ENCODE results near the gene SLC30A4. TPM values are rescaled to one million over a fixed set of nuclear protein-coding genes. Genes with fewer than 3 reads are reported as not detected.

SLC30A4 gene
- polyA plus RNA-seq, 3 donors, result 0.05 to 0.21 (median 0.17) TPM

GRCh38 chr15:45486317-45486716 is 36.2 kb downstream of the SLC30A4 start:
- H3K4me3 ChIP-seq (replicated peaks in 1 of 3; ENCODE audit: low read depth in 2 of 3, low read length in 3 of 3), result no peak overlapping the region
- no peak overlapping the region for H3K27ac ChIP-seq (ENCODE audit: low read depth in 1 of 2, low read length in 2 of 2)
- no peak overlapping the region for H2AFZ ChIP-seq (ENCODE audit: insufficient read depth, low read depth, low read length, poor library complexity, severe bottlenecking)
- Mint-ChIP-seq H3K27me3 (ENCODE audit: low read depth in 3 of 3) (peaks cover 0 to 1% (median 0%) of the 10 kb centered on the region in 3 donors), H3K4me1 (no peaks in the 10 kb centered on the region), H3K4me3 (no peak overlapping the region), H3K9me3 (no peaks in the 10 kb centered on the region), H3K27ac (no peak overlapping the region), H3K36me3 (no peaks in the 10 kb centered on the region)
- H3K4me2 ChIP-seq (replicated peaks; ENCODE audit: extremely low read depth, low read length, poor library complexity, severe bottlenecking), result no peak overlapping the region
- H3K9me3 ChIP-seq (replicated peaks in 1 of 2; ENCODE audit: control insufficient read depth in 1 of 2, insufficient read depth in 1 of 2, low read length in 2 of 2), result no peaks in the 10 kb centered on the region
- H3K79me2 ChIP-seq (ENCODE audit: insufficient read depth, low read length), result no peaks in the 10 kb centered on the region
- H3K4me1 ChIP-seq (ENCODE audit: control insufficient read depth in 1 of 2, insufficient read depth in 2 of 2, low read length in 2 of 2), result no peaks in the 10 kb centered on the region
- no peaks in the 10 kb centered on the region for H3K36me3 ChIP-seq (replicated peaks in 1 of 2; ENCODE audit: control insufficient read depth in 1 of 2, insufficient read depth in 2 of 2, low read length in 2 of 2)
- intact Hi-C loops (cut with micrococcal nuclease), result no loop called here
- no peak for DNase-seq
- H4K20me1 ChIP-seq (ENCODE audit: insufficient read depth, low read length), result no peaks in the 10 kb centered on the region
- TF ChIP-seq CTCF (IDR thresholded peaks at IDR 0.05), result no peak
- H3K27me3 ChIP-seq (ENCODE audit: control insufficient read depth in 2 of 2, insufficient read depth in 2 of 2, low read length in 2 of 2), result no peaks in the 10 kb centered on the region
- WGBS (ENCODE audit: insufficient coverage), result no CpG with 5 or more reads among the region's 1 CpG
- H3K9ac ChIP-seq (ENCODE audit: insufficient read depth, low read length, poor library complexity, severe bottlenecking), result no peak overlapping the region

GRCh38 chr15:45481135-45481534 is 41.4 kb downstream of the SLC30A4 start:
- no peak for TF ChIP-seq CTCF (IDR thresholded peaks at IDR 0.05)
- no CpG with 5 or more reads among the region's 2 CpGs for WGBS (ENCODE audit: insufficient coverage)
- Histone ChIP-seq H3K9me3 (replicated peaks in 1 of 2; ENCODE audit: control insufficient read depth in 1 of 2, insufficient read depth in 1 of 2, low read length in 2 of 2) (no peaks in the 10 kb centered on the region), H3K4me1 (ENCODE audit: control insufficient read depth in 1 of 2, insufficient read depth in 2 of 2, low read length in 2 of 2) (no peaks in the 10 kb centered on the region), H3K27me3 (ENCODE audit: control insufficient read depth in 2 of 2, insufficient read depth in 2 of 2, low read length in 2 of 2) (no peaks in the 10 kb centered on the region), H3K4me3 (replicated peaks in 1 of 3; ENCODE audit: low read depth in 2 of 3, low read length in 3 of 3) (no peak overlapping the region), H2AFZ (ENCODE audit: insufficient read depth, low read depth, low read length, poor library complexity, severe bottlenecking) (no peak overlapping the region), H3K9ac (ENCODE audit: insufficient read depth, low read length, poor library complexity, severe bottlenecking) (no peak overlapping the region), H3K4me2 (replicated peaks; ENCODE audit: extremely low read depth, low read length, poor library complexity, severe bottlenecking) (no peak overlapping the region), H3K27ac (ENCODE audit: low read depth in 1 of 2, low read length in 2 of 2) (no peak overlapping the region), H3K36me3 (replicated peaks in 1 of 2; ENCODE audit: control insufficient read depth in 1 of 2, insufficient read depth in 2 of 2, low read length in 2 of 2) (no peaks in the 10 kb centered on the region), H3K79me2 (ENCODE audit: insufficient read depth, low read length) (no peaks in the 10 kb centered on the region), H4K20me1 (ENCODE audit: insufficient read depth, low read length) (no peaks in the 10 kb centered on the region)
- DNase-seq, result no peak
- no peaks in the 10 kb centered on the region for H3K36me3 Mint-ChIP-seq
- no peak overlapping the region for H3K4me3 Mint-ChIP-seq
- no peaks in the 10 kb centered on the region for H3K4me1 Mint-ChIP-seq
- no peaks in the 10 kb centered on the region for H3K9me3 Mint-ChIP-seq
- intact Hi-C loops (cut with micrococcal nuclease), result no loop called here
- H3K27me3 Mint-ChIP-seq (ENCODE audit: low read depth in 3 of 3), result peaks cover 0 to 2% (median 0%) of the 10 kb centered on the region in 3 donors
- no peak overlapping the region for H3K27ac Mint-ChIP-seq
